IMR-90 (cell line): ENCODE measurements around the gene SNAPC2. TPM values are rescaled to one million over a fixed set of nuclear protein-coding genes. Genes with fewer than 3 reads are reported as not detected.
A peak's percentile ranks its signal among the peaks of the same experiment; 100 is the strongest.

Source experiments
- ATAC-seq: fragments of 200-7000 bp; cut with Tn5 transposase; 2 replicates; pipeline ENCODE4 v1.9.1; 2020; ENCODE audit warnings: low read depth, mild to moderate bottlenecking, moderate library complexity
- BruUV-seq: library from RNA; stranded (reverse); fragments of 400-500 nt; replicated peaks from 2 replicates; lab custom pipeline; 2021; lab: Mats Ljungman, UMichigan
- CTCF ChIA-PET: fragments of 300-600 bp; formaldehyde crosslinking; extraction: SDS; loops from one replicate; lab custom pipeline; 2021; ENCODE audit warnings: antibody characterized with exemption; lab: Yijun Ruan, JAX
- POLR2A ChIA-PET: fragments of 300-600 bp; sonication (Branson Sonifier 250); formaldehyde crosslinking; loops from one replicate; lab custom pipeline; 2022; ENCODE audit warnings: antibody characterized with exemption; ENCODE audit not compliant: unreplicated experiment; lab: Charles Lee
- DNase-seq: peaks from one replicate; pipeline ENCODE4 v3.0.0; 2013
- H2AFZ ChIP-seq: replicated peaks from 2 replicates; pipeline ENCODE3; 2013; ENCODE audit warnings: low read length, mild to moderate bottlenecking; ENCODE audit not compliant: poor library complexity
- H2AK5ac ChIP-seq: 2 replicates; pipeline ENCODE4 v1.6.1; 2013; ENCODE audit warnings: low read depth, low read length, inconsistent platforms
- H2AK9ac ChIP-seq: replicated peaks from 2 replicates; pipeline ENCODE3; 2013; ENCODE audit warnings: mild to moderate bottlenecking, low read depth, low read length, moderate library complexity; ENCODE audit not compliant: poor library complexity
- H2BK120ac ChIP-seq: 2 replicates; pipeline ENCODE4 v1.6.1; 2013; ENCODE audit warnings: low read depth, low read length, inconsistent platforms
- H2BK15ac ChIP-seq: 3 replicates; pipeline ENCODE4 v1.6.1; 2013; ENCODE audit warnings: low read depth, low read length, inconsistent platforms
- H2BK20ac ChIP-seq: 2 replicates; pipeline ENCODE4 v1.6.1; 2013; ENCODE audit warnings: low read depth, mild to moderate bottlenecking, inconsistent platforms, low read length, moderate library complexity
- H2BK5ac ChIP-seq: 2 replicates; pipeline ENCODE4 v1.6.1; 2013; ENCODE audit warnings: mild to moderate bottlenecking, low read depth, low read length, inconsistent platforms; ENCODE audit not compliant: poor library complexity, severe bottlenecking
- H3K14ac ChIP-seq: replicated peaks from 2 replicates; pipeline ENCODE4 v1.6.1; 2013; ENCODE audit warnings: low read depth, low read length, inconsistent platforms
- H3K18ac ChIP-seq: 2 replicates; pipeline ENCODE4 v1.6.1; 2013; ENCODE audit warnings: low read depth, low read length, control low read depth
- H3K23ac ChIP-seq: 2 replicates; pipeline ENCODE4 v1.6.1; 2013; ENCODE audit warnings: low read depth, low read length, inconsistent platforms
- H3K27ac ChIP-seq: 2 replicates; pipeline ENCODE4 v1.5.1; 2013; ENCODE audit warnings: mild to moderate bottlenecking, control low read depth, low read length; ENCODE audit not compliant: insufficient read depth
- H3K27me3 ChIP-seq: 2 replicates; pipeline ENCODE4 v1.6.1; 2013; ENCODE audit warnings: low read length; ENCODE audit not compliant: control insufficient read depth, insufficient read depth
- H3K36me3 ChIP-seq: 2 replicates; pipeline ENCODE4 v1.6.1; 2013; ENCODE audit warnings: low read length, mixed read lengths; ENCODE audit not compliant: control insufficient read depth, insufficient read depth
- H3K4ac ChIP-seq: 2 replicates; pipeline ENCODE4 v1.6.1; 2013; ENCODE audit warnings: low read depth, low read length, inconsistent platforms
- H3K4me1 ChIP-seq: 2 replicates; pipeline ENCODE4 v1.6.1; 2013; ENCODE audit warnings: low read length, mixed read lengths; ENCODE audit not compliant: control insufficient read depth, insufficient read depth
- H3K4me2 ChIP-seq: 2 replicates; pipeline ENCODE4 v1.6.1; 2013; ENCODE audit warnings: low read depth, mild to moderate bottlenecking, control low read depth, low read length, moderate library complexity
- H3K4me3 ChIP-seq: 2 replicates; pipeline ENCODE4 v1.5.1; 2013; ENCODE audit warnings: low read depth, mild to moderate bottlenecking, control low read depth, low read length, moderate library complexity; ENCODE audit not compliant: insufficient read depth
- H3K56ac ChIP-seq: 2 replicates; pipeline ENCODE4 v1.6.1; 2013; ENCODE audit warnings: low read length, inconsistent platforms; ENCODE audit not compliant: insufficient read depth; ENCODE audit errors: extremely low read depth
- H3K79me1 ChIP-seq, 2 experiments: 2 replicates each; pipeline ENCODE4 v1.6.1; 2013; ENCODE audit warnings: low read length in 2 of 2, inconsistent platforms in 1 of 2, low read depth in 1 of 2
- H3K9ac ChIP-seq: 2 replicates; pipeline ENCODE4 v1.6.1; 2013; ENCODE audit warnings: low read depth, low read length, control low read depth
- H3K9me1 ChIP-seq: 2 replicates; pipeline ENCODE4 v1.6.1; 2013; ENCODE audit warnings: low read length, inconsistent platforms; ENCODE audit not compliant: insufficient read depth
- H3K9me3 ChIP-seq: 2 replicates; pipeline ENCODE4 v1.6.1; 2013; ENCODE audit warnings: low read length; ENCODE audit not compliant: control insufficient read depth, insufficient read depth
- H4K20me1 ChIP-seq: 2 replicates; pipeline ENCODE4 v1.6.1; 2013; ENCODE audit warnings: low read length, inconsistent platforms; ENCODE audit not compliant: insufficient read depth
- H4K5ac ChIP-seq: 2 replicates; pipeline ENCODE4 v1.6.1; 2013; ENCODE audit warnings: mild to moderate bottlenecking, low read depth, low read length, control low read depth
- H4K8ac ChIP-seq, 2 experiments: 2 replicates each; pipeline ENCODE4 v1.6.1; 2013; ENCODE audit warnings: low read depth in 2 of 2, low read length in 2 of 2, control low read depth in 1 of 2, inconsistent platforms in 1 of 2
- H4K91ac ChIP-seq: 2 replicates; pipeline ENCODE4 v1.6.1; 2013; ENCODE audit warnings: low read depth, low read length, inconsistent platforms; ENCODE audit not compliant: insufficient read depth
- BHLHE40 ChIP-seq: fragments of 150-350 bp; IDR thresholded peaks from 2 replicates; pipeline ENCODE4 v1.6.1; 2016; ENCODE audit warnings: mild to moderate bottlenecking, low read depth, low read length
- CEBPB ChIP-seq: IDR thresholded peaks from 2 replicates; pipeline ENCODE4 v1.6.1; 2012; ENCODE audit warnings: low read depth, low read length, improper control_type of control experiment
- CHD1 ChIP-seq: IDR thresholded peaks from 2 replicates; pipeline ENCODE4 v1.6.1; 2012; ENCODE audit warnings: low read depth, low read length, improper control_type of control experiment
- ELK1 ChIP-seq: fragments of 150-350 bp; IDR thresholded peaks from 2 replicates; pipeline ENCODE4 v1.6.1; 2016; ENCODE audit warnings: low read depth, mild to moderate bottlenecking, low read length, moderate library complexity, borderline replicate concordance
- FOS ChIP-seq: fragments of 150-350 bp; IDR thresholded peaks from 2 replicates; pipeline ENCODE4 v1.6.1; 2016; ENCODE audit warnings: low read depth, low read length
- MAFK ChIP-seq: IDR thresholded peaks from 2 replicates; pipeline ENCODE4 v1.6.1; 2012; ENCODE audit warnings: low read depth, low read length, improper control_type of control experiment
- MAZ ChIP-seq: IDR thresholded peaks from 2 replicates; pipeline ENCODE4 v1.6.1; 2012; ENCODE audit warnings: low read depth, mild to moderate bottlenecking, low read length, improper control_type of control experiment, moderate library complexity, borderline replicate concordance
- MXI1 ChIP-seq: IDR thresholded peaks from 2 replicates; pipeline ENCODE4 v1.6.1; 2012; ENCODE audit warnings: low read depth, mild to moderate bottlenecking, low read length, moderate library complexity, borderline replicate concordance
- NFE2L2 ChIP-seq: fragments of 150-350 bp; IDR thresholded peaks from 2 replicates; pipeline ENCODE4 v1.6.1; 2016; ENCODE audit warnings: low read depth, mild to moderate bottlenecking, low read length
- RAD21 ChIP-seq: IDR thresholded peaks from 2 replicates; pipeline ENCODE4 v1.6.1; 2012; ENCODE audit warnings: low read length, improper control_type of control experiment
- RCOR1 ChIP-seq: IDR thresholded peaks from 2 replicates; pipeline ENCODE4 v1.6.1; 2012; ENCODE audit warnings: mild to moderate bottlenecking, low read length, improper control_type of control experiment; ENCODE audit not compliant: insufficient replicate concordance
- RFX5 ChIP-seq: IDR thresholded peaks from 2 replicates; pipeline ENCODE4 v1.8.0; 2012; ENCODE audit warnings: low read depth, mild to moderate bottlenecking, low read length, moderate library complexity
- SMC3 ChIP-seq: fragments of 150-350 bp; IDR thresholded peaks from 2 replicates; pipeline ENCODE4 v1.6.1; 2016; ENCODE audit warnings: low read depth, mild to moderate bottlenecking, antibody characterized with exemption, low read length, moderate library complexity
- USF2 ChIP-seq: fragments of 150-350 bp; IDR thresholded peaks from 2 replicates; pipeline ENCODE4 v1.6.1; 2017; ENCODE audit warnings: mild to moderate bottlenecking, antibody characterized with exemption, low read length, low read depth
- WGBS, 2 experiments: methylation state at CpG; one replicate each; pipeline versions ENCODE4 v1.1.5 to v1.1.7; 2013; ENCODE audit warnings: missing lambda C conversion rate in 2 of 2; ENCODE audit not compliant: insufficient read length in 1 of 2; ENCODE audit errors: extremely low coverage in 2 of 2; 5-methylcytosine and 5-hydroxymethylcytosine counted together
- dilution Hi-C: fragments of 300-500 bp; cut with HindIII; formaldehyde crosslinking; loops from one replicate; pipeline ENCODE4 v1.14.3; 2018; ENCODE audit warnings: low sequenced_read_pairs; ENCODE audit not compliant: unreplicated experiment
- in situ Hi-C: fragments of 300-500 bp; cut with MboI; formaldehyde crosslinking; loops from 3 replicates; pipeline ENCODE4 v1.14.3; 2019; ENCODE audit warnings: low sequenced_read_pairs, inconsistent platforms, mixed read lengths
- intact Hi-C: fragments of 100-400 bp; cut with micrococcal nuclease; formaldehyde crosslinking; loops from 2 replicates; pipeline ENCODE4 v1.10.0; 2022
- polyA plus RNA-seq, 3 experiments: library from polyadenylated mRNA; depleted of rRNA; stranded (reverse); fragments of >200 nt; gene quantifications; 2 replicates each; pipeline ENCODE4 v1.2.3, GENCODE V29; 2012; ENCODE audit warnings: low replicate concordance in 1 of 3
- total RNA-seq: library from RNA; depleted of rRNA; stranded (reverse); fragments of >200 nt; gene quantifications from 2 replicates; pipeline ENCODE4 v1.2.3, GENCODE V29; 2012

Gene SNAPC2
- total and polyA plus RNA-seq, 2 of the 4 experiments (the other 2 are of a cell fraction), result 12.5 to 29.2 TPM

GRCh38 chr19:7944177-7944761 is 24.1 kb downstream of the SNAPC2 start:
- Histone ChIP-seq H4K20me1 (no peaks in the 10 kb centered on the region), H2AFZ (peak overlapping the region; percentile 96), H3K27me3 (no peaks in the 10 kb centered on the region), H3K4me1 (no peaks in the 10 kb centered on the region), H3K79me1 (peaks cover 8 to 32% of the 10 kb centered on the region in 2 experiments; a peak in 3 of 4 replicates), H4K8ac (no peak overlapping the region), H3K9ac (no peak overlapping the region), H3K56ac (no peak overlapping the region), H4K5ac (no peak overlapping the region), H3K18ac (no peak overlapping the region), H3K27ac (no peak overlapping the region), H2BK20ac (no peak overlapping the region), H3K4me2 (peak overlapping the region; percentile 84), H2BK120ac (no peak overlapping the region), H3K14ac (0 out of 2 replicates have a peak overlapping the region, but pooled peaks have one; percentile 4), H2AK9ac (peak overlapping the region; percentile 60), H3K9me3 (no peaks in the 10 kb centered on the region), H3K4ac (no peak overlapping the region), H3K9me1 (peaks cover 4% of the 10 kb centered on the region; the same call in 1 of the 2 replicates), H2AK5ac (no peak overlapping the region), H3K36me3 (peaks cover 12% of the 10 kb centered on the region; the same call in 1 of the 2 replicates), H3K4me3 (peak overlapping the region; percentile 44), H3K23ac (no peak overlapping the region), H2BK15ac (no peak overlapping the region), H4K91ac (no peak overlapping the region), H2BK5ac (no peak overlapping the region)
- CTCF ChIA-PET, result interaction anchor here (0.6 to 1.9 kb wide), 13 partner anchors 11 to 451 kb away, joined by 3 to 6 read pairs (median 3); partner anchors contain the start of gene ELAVL1
- in situ Hi-C loops (loop anchor here (5.0 kb wide), 1 partner anchor 308 kb away; no protein-coding TSS in a partner anchor), dilution Hi-C loops (no loop called here), intact Hi-C loops (loop anchor here (1.0 kb wide), 2 partner anchors 214 to 309 kb away; no protein-coding TSS in a partner anchor)
- DNase-seq, result peak; percentile 89
- POLR2A ChIA-PET, result interaction anchor here (0.5 kb wide), 2 partner anchors 309 to 323 kb away, joined by 3 to 4 read pairs; no protein-coding TSS in a partner anchor
- no TSS peak for BruUV-seq
- peak; percentile 56 for ATAC-seq
- 14% methylated on average over 9 of the region's 18 CpGs; no CpG with 5 or more reads in 1 of the 2 experiments for WGBS, 2 experiments
- TF ChIP-seq FOS (no peak), SMC3 (peak; percentile 82), BHLHE40 (no peak), USF2 (no peak), RCOR1 (no peak), CHD1 (no peak), RAD21 (peak; percentile 71), MAZ (peak; percentile 35; the same call in 1 of the 2 replicates), MXI1 (no peak), CEBPB (peak; percentile 57), RFX5 (no peak), ELK1 (no peak), MAFK (no peak), NFE2L2 (no peak)
